A673 (cell line): ENCODE results near the gene NGEF.

Experiments
- EZH2 ChIP-seq: fragments of 200-600 bp; sonication (generic); IDR thresholded peaks from 2 replicates; pipeline ENCODE4 v1.6.1; 2017; ENCODE audit warnings: borderline replicate concordance, low read depth, mild to moderate bottlenecking, mixed read lengths, antibody characterized with exemption, low read length; ENCODE audit not compliant: poor library complexity, severe bottlenecking
- TF ChIP-seq, protein P1 (sequence below): fragments of 300-800, 200-600 bp; sonication (generic); conservative IDR thresholded peaks from 2 replicates; pipeline ENCODE4 v1.5.1; 2017; ENCODE audit warnings: low read depth, mild to moderate bottlenecking, antibody characterized with exemption, low read length, moderate library complexity, mixed read lengths

DNA sequence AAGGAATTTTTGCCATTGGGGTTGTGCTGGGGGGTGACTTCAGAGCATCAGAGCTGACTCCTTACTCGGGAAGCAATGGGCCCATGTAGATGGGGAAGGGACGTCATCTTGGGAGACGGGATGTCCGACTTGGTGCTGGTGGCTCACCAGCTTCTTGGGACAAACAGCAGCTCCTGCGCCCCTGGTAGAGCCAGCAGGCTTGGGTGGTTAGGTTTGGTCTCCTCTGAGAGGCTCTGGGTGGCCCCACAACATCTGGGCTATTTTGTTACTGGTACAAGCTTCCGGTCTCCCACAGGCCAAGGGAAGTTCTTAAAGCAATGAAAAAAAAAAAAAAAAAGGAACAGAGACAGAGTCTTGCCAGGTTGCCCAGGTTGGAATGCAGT lies 1.8 kb downstream of the NGEF start:
- TF ChIP-seq, protein P1, sequence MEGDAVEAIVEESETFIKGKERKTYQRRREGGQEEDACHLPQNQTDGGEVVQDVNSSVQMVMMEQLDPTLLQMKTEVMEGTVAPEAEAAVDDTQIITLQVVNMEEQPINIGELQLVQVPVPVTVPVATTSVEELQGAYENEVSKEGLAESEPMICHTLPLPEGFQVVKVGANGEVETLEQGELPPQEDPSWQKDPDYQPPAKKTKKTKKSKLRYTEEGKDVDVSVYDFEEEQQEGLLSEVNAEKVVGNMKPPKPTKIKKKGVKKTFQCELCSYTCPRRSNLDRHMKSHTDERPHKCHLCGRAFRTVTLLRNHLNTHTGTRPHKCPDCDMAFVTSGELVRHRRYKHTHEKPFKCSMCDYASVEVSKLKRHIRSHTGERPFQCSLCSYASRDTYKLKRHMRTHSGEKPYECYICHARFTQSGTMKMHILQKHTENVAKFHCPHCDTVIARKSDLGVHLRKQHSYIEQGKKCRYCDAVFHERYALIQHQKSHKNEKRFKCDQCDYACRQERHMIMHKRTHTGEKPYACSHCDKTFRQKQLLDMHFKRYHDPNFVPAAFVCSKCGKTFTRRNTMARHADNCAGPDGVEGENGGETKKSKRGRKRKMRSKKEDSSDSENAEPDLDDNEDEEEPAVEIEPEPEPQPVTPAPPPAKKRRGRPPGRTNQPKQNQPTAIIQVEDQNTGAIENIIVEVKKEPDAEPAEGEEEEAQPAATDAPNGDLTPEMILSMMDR, result no peak
- no peak for TF ChIP-seq EZH2
